GM12801 (cell line): ENCODE data around the gene IPO11.

Experiments used
- CTCF ChIP-seq: IDR thresholded peaks from one replicate; pipeline ENCODE4 v1.5.1; 2011; ENCODE audit warnings: control low read depth; ENCODE audit not compliant: insufficient read length; ENCODE audit errors: extremely low read depth

The IPO11 gene

GRCh38 chr5:62568800-62569432 lies 156.4 kb downstream of the IPO11 start:
- TF ChIP-seq CTCF: no peak

GRCh38 chr5:62569470-62569869 lies 156.9 kb downstream of the IPO11 start:
- TF ChIP-seq CTCF: no peak

- TF ChIP-seq CTCF: no peak
These were observed 160.5 kb downstream of the IPO11 start for GRCh38 chr5:62572918-62573514.

GRCh38 chr5:62574599-62574998 lies 162.0 kb downstream of the IPO11 start:
- no peak for TF ChIP-seq CTCF

GRCh38 chr5:62575066-62575465 lies 162.5 kb downstream of the IPO11 start:
- TF ChIP-seq CTCF: no peak

- TF ChIP-seq CTCF: no peak
These were observed 162.9 kb downstream of the IPO11 start for GRCh38 chr5:62575489-62575888.

GRCh38 chr5:62576570-62577170 lies 164.1 kb downstream of the IPO11 start:
- no peak for TF ChIP-seq CTCF
